H1 (cell line): ENCODE data around the gene GABARAPL1. TPM values are rescaled to one million over a fixed set of nuclear protein-coding genes. Genes with fewer than 3 reads are reported as not detected.

ENCODE experiments used
- ATF2 ChIP-seq: IDR thresholded peaks from 2 replicates; pipeline ENCODE4 v1.6.1; 2012; ENCODE audit warnings: low read length, inconsistent platforms
- CHD7 ChIP-seq: fragments of 300-600 bp; sonication (generic); IDR thresholded peaks from 2 replicates; pipeline ENCODE4 v1.7.1; 2012; ENCODE audit warnings: low read length, moderate library complexity, mild to moderate bottlenecking, inconsistent platforms; ENCODE audit not compliant: insufficient replicate concordance
- HDAC2 ChIP-seq, 2 experiments: fragments of 300-600 bp in 1 of 2; sonication (generic) in 1 of 2; IDR thresholded peaks; 2 replicates each; pipeline ENCODE4 v1.6.1; 2011 to 2012; ENCODE audit warnings: low read depth in 2 of 2, low read length in 2 of 2, mild to moderate bottlenecking in 2 of 2, moderate library complexity in 2 of 2, borderline replicate concordance in 1 of 2, inconsistent platforms in 1 of 2
- POLR2AphosphoS5 ChIP-seq: IDR thresholded peaks from 2 replicates; pipeline ENCODE4 v1.6.1; 2011; ENCODE audit warnings: low read depth, low read length
- RXRA ChIP-seq: IDR thresholded peaks from 2 replicates; pipeline ENCODE4 v1.6.1; 2011; ENCODE audit warnings: low read depth, mild to moderate bottlenecking, low read length, moderate library complexity; ENCODE audit not compliant: insufficient read depth
- SIX5 ChIP-seq: IDR thresholded peaks from 2 replicates; pipeline ENCODE4 v1.6.1; 2011; ENCODE audit warnings: mild to moderate bottlenecking, low read depth, low read length
- SRF ChIP-seq: IDR thresholded peaks from 2 replicates; pipeline ENCODE4 v1.6.1; 2011; ENCODE audit warnings: mild to moderate bottlenecking, low read depth, low read length, moderate library complexity
- SUZ12 ChIP-seq: fragments of 200-600 bp; sonication (generic); IDR thresholded peaks from 2 replicates; pipeline ENCODE4 v1.6.1; 2012; ENCODE audit warnings: mild to moderate bottlenecking, inconsistent platforms, low read length, moderate library complexity, mixed read lengths
- polyA plus RNA-seq, 7 experiments: library from polyadenylated mRNA; depleted of rRNA in 3 of 7; stranded (reverse) in 5 of 7; unstranded in 2 of 7; fragments of >200 nt in 5 of 7; fragments of 200-250 nt in 2 of 7; gene quantifications; 1 replicate in 5 of 7; 2 replicates in 1 of 7; 4 replicates in 1 of 7; pipeline versions ENCODE4 v1.2.1 to v1.2.3, GENCODE V29; 2011 to 2013; ENCODE audit warnings: missing spikeins in 2 of 7, mixed read lengths in 2 of 7
- total RNA-seq: library from RNA; stranded (reverse); fragmentation: NEBNext Ultra II Directional; extraction: Animal tissue kit (Norgen Biotek cat#: 25700); gene quantifications from 2 replicates; pipeline ENCODE4 v1.2.1, GENCODE V29; 2021

Gene GABARAPL1
- total and polyA plus RNA-seq, 2 of the 8 experiments (the other 6 are each of a cell fraction or from before 2014, with no cell fraction given) = 56.1 to 87.9 TPM

GRCh38 chr12:10182354-10183049, 30.2 kb upstream of the GABARAPL1 start (continued):
- TF ChIP-seq CHD7 = no peak
- TF ChIP-seq POLR2AphosphoS5 = no peak
- no peak for TF ChIP-seq ATF2
- TF ChIP-seq SUZ12 = no peak
- TF ChIP-seq SRF = no peak
- no peak for TF ChIP-seq RXRA
- no peak for TF ChIP-seq HDAC2 (IDR thresholded peaks at IDR 0.05; ENCODE audit: borderline replicate concordance in 1 of 2, low read depth in 2 of 2, low read length in 2 of 2)
- TF ChIP-seq SIX5 = no peak
